GM21390 (cell line): ENCODE results near the gene RALGAPA1.
A peak's percentile ranks its signal among the peaks of the same experiment; 100 is the strongest.
"Not testable (repeated sequence)": the region's sequence is repeated elsewhere in the genome, so short reads cannot be mapped to it uniquely, and the experiment has no call there.

Source experiments
- ATAC-seq: cut with Tn5 transposase; IDR thresholded peaks from one replicate; pipeline ENCODE4 v1.9.1; 2021; ENCODE audit not compliant: unreplicated experiment

Gene RALGAPA1

DNA sequence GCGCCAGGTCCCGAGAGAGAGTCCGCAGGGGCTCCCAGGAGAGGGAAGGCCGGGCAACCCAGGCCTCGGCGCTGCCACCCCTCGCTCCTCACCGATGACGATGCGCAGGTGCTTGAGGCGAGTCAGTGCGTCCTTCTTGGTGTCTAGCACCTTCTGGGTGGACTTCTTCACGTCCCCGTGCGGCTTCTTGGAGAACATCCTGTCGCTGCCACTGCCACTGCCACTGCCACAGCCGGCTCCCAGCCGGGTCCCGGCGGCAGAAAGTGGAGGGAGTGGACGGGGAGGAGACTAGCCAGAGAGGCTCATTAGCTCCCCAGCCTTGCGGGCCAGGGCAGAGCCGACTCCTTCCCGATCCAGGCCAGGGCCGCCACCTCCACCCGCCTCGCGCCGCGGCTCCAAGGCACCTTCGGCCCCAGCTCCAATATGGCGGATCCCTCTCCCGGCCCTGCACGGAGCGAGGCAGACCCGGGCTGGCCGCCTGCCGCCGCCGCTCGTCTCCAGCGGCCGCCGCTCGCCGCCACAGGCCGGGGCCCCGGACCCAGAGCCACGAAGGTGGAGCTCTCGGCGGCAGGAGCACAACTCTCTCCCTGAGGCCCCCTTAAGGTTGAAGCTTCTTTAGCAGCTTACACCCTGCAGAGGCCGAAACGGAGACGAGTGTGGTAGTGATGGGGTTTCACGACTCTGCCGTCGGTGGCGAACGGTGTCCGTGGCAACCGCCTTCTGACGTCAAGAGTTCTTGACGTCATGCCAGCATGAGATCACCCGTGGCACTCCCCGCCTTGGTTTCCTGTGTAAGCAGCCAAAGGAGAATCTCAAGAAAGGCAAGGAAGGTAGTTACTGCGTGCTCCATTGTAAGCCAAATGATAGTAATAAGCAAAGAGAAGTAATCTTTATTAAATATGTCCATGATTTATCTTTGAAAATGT is at the start of gene RALGAPA1:
Gene RALGAPA1, minus strand, starts transcription at position 658 of the 926 bp plus-strand sequence. Its CDS starts 460 bp downstream, at position 198.
- peak; percentile 95 for ATAC-seq

DNA sequence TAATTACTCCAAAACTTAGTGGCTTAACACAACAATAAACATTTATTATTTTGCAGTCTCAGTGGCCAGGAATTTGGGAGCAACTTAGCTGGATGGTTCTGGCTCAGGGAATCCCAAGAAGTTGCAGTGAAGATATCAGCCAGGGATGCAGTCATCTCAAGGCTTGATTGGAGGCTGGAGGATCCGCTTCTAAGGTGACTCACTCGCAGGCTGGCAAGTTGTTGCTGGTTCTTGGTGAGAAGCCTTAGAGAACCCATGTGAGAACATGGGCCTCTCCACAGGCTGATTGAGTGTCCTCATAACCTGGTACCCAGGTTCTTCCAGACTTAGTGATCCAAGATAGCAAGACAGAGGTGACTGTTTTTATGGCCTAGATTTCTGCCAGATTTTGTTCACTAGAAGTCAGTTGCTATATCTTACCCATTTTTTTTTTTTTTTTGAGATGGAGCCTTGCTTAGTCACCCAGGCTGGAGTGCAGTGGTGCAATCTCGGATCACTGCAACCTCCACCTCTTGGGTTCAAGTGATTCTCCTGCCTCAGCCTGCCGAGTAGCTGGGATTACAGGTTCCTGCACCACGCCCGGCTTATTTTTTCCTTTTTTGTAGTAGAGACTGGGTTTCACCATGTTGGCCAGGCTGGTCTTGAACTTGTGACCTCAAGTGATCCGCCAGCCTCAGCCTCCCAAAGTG is 49.6 kb upstream of the RALGAPA1 start:
- no peak for ATAC-seq

GRCh38 chr14:35855876-35856481 is 46.9 kb upstream of the RALGAPA1 start:
- peak; percentile 94 for ATAC-seq

DNA sequence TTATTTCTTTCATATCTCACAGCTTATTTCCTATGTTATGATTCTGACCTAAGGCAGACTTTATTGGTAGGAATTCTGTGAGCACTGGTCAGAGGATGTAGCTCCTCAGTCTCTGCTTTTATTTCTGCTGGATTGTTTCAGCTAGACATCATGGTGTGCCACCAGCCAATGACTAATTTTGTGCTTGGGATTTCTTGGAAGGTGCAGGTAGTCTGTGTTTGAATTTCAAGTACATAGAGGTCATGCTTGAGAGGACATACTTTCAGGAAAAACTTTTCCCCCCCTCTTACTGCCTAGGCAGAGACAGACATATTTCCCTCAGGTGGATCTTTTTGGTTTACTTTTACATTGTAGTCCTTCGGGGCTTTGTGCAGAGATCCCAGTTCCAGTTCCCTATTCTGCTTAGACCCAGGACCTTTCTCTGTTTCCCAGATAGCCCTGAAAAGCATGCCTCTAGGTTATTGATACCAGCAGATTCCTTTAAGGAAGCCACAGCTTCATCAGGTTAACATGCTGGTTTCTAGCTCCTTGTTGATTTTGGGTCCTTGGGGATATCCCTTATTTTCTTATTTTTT is 45.7 kb upstream of the RALGAPA1 start:
- no peak for ATAC-seq

- no peak for ATAC-seq
Observed at GRCh38 chr14:35853225-35853624, 44.1 kb upstream of the RALGAPA1 start.

- no peak for ATAC-seq
Observed at GRCh38 chr14:35851823-35852222, 42.7 kb upstream of the RALGAPA1 start.

DNA sequence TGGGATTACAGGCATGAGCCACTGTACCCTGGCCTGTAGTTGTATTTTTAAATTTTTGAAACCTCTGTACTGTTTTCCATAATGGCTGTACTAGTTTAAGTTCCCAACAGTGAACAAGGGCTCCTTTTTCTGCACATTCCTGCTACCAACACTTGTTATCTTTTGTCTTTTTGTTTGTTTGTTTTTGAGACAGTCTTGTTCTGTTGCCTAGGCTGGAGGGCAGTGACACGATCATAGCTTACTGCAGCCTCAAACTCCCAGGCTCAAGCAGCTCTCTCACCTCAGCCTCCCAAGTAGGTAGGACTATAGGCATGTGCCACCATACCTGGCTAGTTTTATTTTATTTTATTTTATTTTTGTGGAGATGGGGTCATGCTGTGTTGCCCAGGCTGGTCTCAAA is 40.0 kb upstream of the RALGAPA1 start:
- ATAC-seq: no peak

GRCh38 chr14:35847636-35848035 is 38.5 kb upstream of the RALGAPA1 start:
- no peak for ATAC-seq

DNA sequence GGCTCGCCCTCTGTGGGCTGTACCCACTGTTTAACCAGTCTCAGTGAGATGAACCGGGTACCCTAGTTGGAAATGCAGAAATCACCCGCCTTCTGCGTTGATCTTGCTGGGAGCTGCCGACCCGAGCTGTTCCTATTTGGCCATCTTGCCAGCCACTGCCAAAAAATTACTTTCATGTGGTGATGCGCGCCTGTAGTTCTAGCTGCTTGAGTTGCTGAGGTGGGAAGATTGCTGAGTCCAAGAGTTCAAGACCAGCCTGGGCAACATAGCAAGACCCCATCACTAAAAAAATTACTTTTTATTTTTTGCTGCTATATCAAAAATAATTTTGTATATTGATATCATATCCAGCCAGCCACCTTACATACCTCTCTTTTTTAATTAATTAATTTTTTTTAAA is 35.4 kb upstream of the RALGAPA1 start:
- ATAC-seq: no peak

DNA sequence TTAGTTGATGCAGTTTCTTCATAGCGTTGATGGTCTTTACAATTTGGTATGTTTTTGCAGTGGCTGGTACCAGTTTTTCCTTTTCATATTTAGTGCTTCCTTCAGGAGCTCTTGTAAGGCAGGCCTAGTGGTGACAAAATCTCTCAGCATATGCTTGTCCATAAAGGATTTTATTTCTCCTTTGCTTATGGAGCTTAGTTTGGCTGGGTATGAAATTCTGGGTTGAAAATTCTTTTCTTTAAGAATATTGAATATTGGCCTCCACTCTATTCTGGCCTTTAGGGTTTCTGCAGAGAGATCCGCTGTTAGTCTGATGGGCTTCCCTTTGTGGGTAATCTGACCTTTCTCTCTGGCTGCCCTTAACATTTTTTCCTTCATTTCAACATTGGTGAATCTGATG is 33.1 kb upstream of the RALGAPA1 start:
- not testable (repeated sequence) for ATAC-seq

DNA sequence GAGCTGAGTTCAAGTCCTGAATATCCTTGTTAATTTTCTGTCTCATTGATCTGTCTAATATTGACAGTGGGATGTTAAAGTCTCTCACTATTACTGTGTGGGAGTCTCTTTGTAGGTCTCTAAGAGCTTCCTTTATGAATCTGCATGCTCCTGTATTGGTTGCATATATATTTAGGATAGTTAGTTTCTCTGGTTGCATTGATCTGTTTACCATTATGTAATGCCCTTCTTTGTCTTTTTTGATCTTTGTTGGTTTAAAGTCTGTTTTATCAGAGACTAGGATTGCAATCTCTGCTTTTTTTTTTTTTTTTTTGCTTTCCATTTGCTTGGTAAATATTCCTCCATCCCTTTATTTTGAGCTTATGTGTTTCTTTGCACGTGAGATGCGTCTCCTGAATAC is 32.6 kb upstream of the RALGAPA1 start:
- ATAC-seq: not testable (repeated sequence)

- no peak for ATAC-seq
Observed at GRCh38 chr14:35835208-35835982, 26.3 kb upstream of the RALGAPA1 start.

DNA sequence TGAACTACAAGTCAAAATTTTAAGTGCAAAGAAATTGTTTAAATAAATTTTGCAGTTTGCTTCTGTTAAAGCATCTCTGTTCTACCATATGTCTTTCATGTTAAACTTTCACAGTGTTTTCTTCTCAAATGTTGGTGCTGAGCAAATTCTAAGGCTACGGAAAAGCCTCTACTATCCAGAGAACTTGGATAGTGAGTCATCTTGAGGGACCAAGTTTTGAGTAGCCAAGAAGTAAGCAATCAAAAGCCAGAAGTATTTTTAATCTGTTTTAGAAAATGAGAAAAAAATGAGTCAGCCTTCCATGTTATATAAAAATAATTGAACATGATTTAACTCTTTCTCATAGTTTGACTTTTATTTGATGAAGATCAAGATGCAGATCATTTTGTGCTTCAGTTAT is 20.4 kb upstream of the RALGAPA1 start:
- no peak for ATAC-seq

- ATAC-seq: no peak
Observed at GRCh38 chr14:35827678-35828472, 18.8 kb upstream of the RALGAPA1 start.

DNA sequence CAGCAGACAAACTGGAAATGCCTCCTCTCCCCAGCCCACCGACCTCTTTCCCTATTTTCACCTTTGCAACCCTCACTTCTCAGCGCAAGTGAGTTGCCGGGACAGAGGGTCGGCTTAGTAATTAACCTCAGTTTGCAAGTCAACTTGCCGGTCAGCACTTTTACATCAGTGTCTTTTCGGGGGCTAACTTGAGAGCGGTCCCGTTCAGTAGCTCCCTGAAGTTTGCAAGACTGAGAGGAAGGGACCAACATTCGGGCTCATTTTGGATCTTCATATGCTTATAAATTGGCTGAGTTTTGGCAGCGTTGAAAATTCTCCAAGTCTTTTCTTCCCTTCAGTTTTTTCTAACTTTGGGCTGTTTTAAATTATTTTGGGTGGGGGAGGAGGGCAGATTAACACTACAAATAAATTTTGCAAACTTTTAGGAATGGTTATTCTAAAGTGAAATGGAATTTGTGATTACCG is 17.9 kb upstream of the RALGAPA1 start:
- no peak for ATAC-seq

GRCh38 chr14:35826218-35826951 is 17.3 kb upstream of the RALGAPA1 start, which contains the start of gene BRMS1L:
TSS of gene BRMS1L (plus strand) at chr14:35826338. CDS start at chr14:35826517, 179 bp downstream.
- peak; percentile 93 for ATAC-seq

DNA sequence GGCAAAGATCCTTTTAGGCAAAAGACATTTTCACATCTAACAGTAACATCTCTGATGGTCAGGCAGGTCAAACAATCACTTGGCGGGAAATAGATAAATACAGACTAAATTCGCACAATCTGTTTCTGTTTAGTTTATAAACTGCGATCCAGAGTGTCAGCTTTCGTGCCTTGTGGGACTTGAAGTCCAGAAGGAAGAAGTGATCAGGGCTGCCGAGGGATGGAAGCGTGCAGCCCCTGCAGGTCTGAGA is 16.8 kb upstream of the RALGAPA1 start:
- no peak for ATAC-seq

GRCh38 chr14:35824446-35825165 is 15.5 kb upstream of the RALGAPA1 start:
- not testable (repeated sequence) for ATAC-seq
